GM21526 (cell line): ENCODE data around the gene SHISA3.
A peak's percentile ranks its signal among the peaks of the same experiment; 100 is the strongest.

Source experiments
- ATAC-seq: cut with Tn5 transposase; IDR thresholded peaks from one replicate; pipeline ENCODE4 v1.9.1; 2021; ENCODE audit warnings: moderate library complexity; ENCODE audit not compliant: unreplicated experiment, low FRiP score

Gene SHISA3

GRCh38 chr4:42391355-42391664, 6.0 kb upstream of the SHISA3 start:
- ATAC-seq, result no peak

- ATAC-seq, result no peak
Observed at GRCh38 chr4:42391981-42392380, 5.3 kb upstream of the SHISA3 start.

GRCh38 chr4:42392436-42392835, 4.9 kb upstream of the SHISA3 start:
- ATAC-seq, result no peak

GRCh38 chr4:42395595-42395994, 1.7 kb upstream of the SHISA3 start:
- ATAC-seq, result no peak

- no peak for ATAC-seq
Observed at GRCh38 chr4:42396361-42396751, 932 bp upstream of the SHISA3 start.

GRCh38 chr4:42397635-42398170, 415 bp downstream of the SHISA3 start:
- peak; percentile 37 for ATAC-seq

GRCh38 chr4:42398171-42398870, 1.0 kb downstream of the SHISA3 start:
- peak; percentile 45 for ATAC-seq

GRCh38 chr4:42398871-42399331, 1.6 kb downstream of the SHISA3 start:
- no peak for ATAC-seq

GRCh38 chr4:42399393-42399792, 2.1 kb downstream of the SHISA3 start:
- no peak for ATAC-seq

GRCh38 chr4:42401171-42401570, 3.9 kb downstream of the SHISA3 start:
- ATAC-seq, result no peak

- no peak for ATAC-seq
Observed at GRCh38 chr4:42404001-42404400, 6.7 kb downstream of the SHISA3 start.

- no peak for ATAC-seq
Observed at GRCh38 chr4:42410446-42410845, 13.2 kb downstream of the SHISA3 start.

- ATAC-seq, result no peak
Observed at GRCh38 chr4:42411803-42412202, 14.5 kb downstream of the SHISA3 start.

GRCh38 chr4:42412251-42412650, 15.0 kb downstream of the SHISA3 start:
- ATAC-seq, result no peak

GRCh38 chr4:42415281-42415680, 18.0 kb downstream of the SHISA3 start:
- no peak for ATAC-seq

GRCh38 chr4:42416017-42416416, 18.7 kb downstream of the SHISA3 start:
- no peak for ATAC-seq

- ATAC-seq, result no peak
Observed at GRCh38 chr4:42417550-42417949, 20.3 kb downstream of the SHISA3 start.

GRCh38 chr4:42420140-42420539, 22.9 kb downstream of the SHISA3 start:
- no peak for ATAC-seq

- no peak for ATAC-seq
Observed at GRCh38 chr4:42425146-42426065, 28.1 kb downstream of the SHISA3 start.

GRCh38 chr4:42428036-42428435, 30.7 kb downstream of the SHISA3 start:
- ATAC-seq, result no peak

- ATAC-seq, result no peak
Observed at GRCh38 chr4:42436928-42437565, 39.8 kb downstream of the SHISA3 start.
